ENCODE results near the gene PAPSS2.
"Not testable (repeated sequence)": the region's sequence is repeated elsewhere in the genome, so short reads cannot be mapped to it uniquely, and the experiment has no call there.

PAPSS2 gene

GRCh38 chr10:87712913-87713616 lies 53.4 kb downstream of the PAPSS2 start:
- no peak for FAIRE-seq

- FAIRE-seq: no peak
These were observed 54.0 kb downstream of the PAPSS2 start for GRCh38 chr10:87713707-87714106.

- FAIRE-seq: no peak
These were observed 56.1 kb downstream of the PAPSS2 start for GRCh38 chr10:87715552-87716347.

GRCh38 chr10:87716348-87716670 lies 56.6 kb downstream of the PAPSS2 start:
- FAIRE-seq: no peak

GRCh38 chr10:87720665-87721064 lies 61.0 kb downstream of the PAPSS2 start:
- FAIRE-seq: no peak

GRCh38 chr10:87721781-87722180 lies 62.1 kb downstream of the PAPSS2 start:
- peak; percentile 49 for FAIRE-seq

GRCh38 chr10:87722716-87723115 lies 63.0 kb downstream of the PAPSS2 start:
- FAIRE-seq: no peak

GRCh38 chr10:87723500-87723899 lies 63.8 kb downstream of the PAPSS2 start:
- no peak for FAIRE-seq

- no peak for FAIRE-seq
These were observed 65.1 kb downstream of the PAPSS2 start for GRCh38 chr10:87724789-87725188.

GRCh38 chr10:87729940-87730339 lies 70.3 kb downstream of the PAPSS2 start:
- FAIRE-seq: no peak

- FAIRE-seq: no peak
These were observed 73.4 kb downstream of the PAPSS2 start for GRCh38 chr10:87733081-87733480.

GRCh38 chr10:87734987-87735827 lies 75.5 kb downstream of the PAPSS2 start:
- no peak for FAIRE-seq

- not testable (repeated sequence) for FAIRE-seq
These were observed 78.6 kb downstream of the PAPSS2 start for GRCh38 chr10:87738253-87738652.

- FAIRE-seq: no peak
These were observed 80.0 kb downstream of the PAPSS2 start for GRCh38 chr10:87739703-87740102.

GRCh38 chr10:87740254-87740655 lies 80.6 kb downstream of the PAPSS2 start:
- no peak for FAIRE-seq

- FAIRE-seq: not testable (repeated sequence)
These were observed 83.4 kb downstream of the PAPSS2 start for GRCh38 chr10:87742992-87743610.

GRCh38 chr10:87744606-87745005 lies 84.9 kb downstream of the PAPSS2 start:
- FAIRE-seq: no peak

GRCh38 chr10:87746911-87747310 lies 87.2 kb downstream of the PAPSS2 start:
- no peak for FAIRE-seq

- not testable (repeated sequence) for FAIRE-seq
These were observed 88.6 kb downstream of the PAPSS2 start for GRCh38 chr10:87748244-87748643.

GRCh38 chr10:87750001-87750671 lies 90.5 kb downstream of the PAPSS2 start:
- FAIRE-seq: no peak

- FAIRE-seq: no peak
These were observed 91.1 kb downstream of the PAPSS2 start for GRCh38 chr10:87750817-87751216.

GRCh38 chr10:87751274-87751673 lies 91.6 kb downstream of the PAPSS2 start:
- no peak for FAIRE-seq
